ENCODE data around the gene USP6NL.
"Not testable (repeated sequence)": the region's sequence is repeated elsewhere in the genome, so short reads cannot be mapped to it uniquely, and the experiment has no call there.

Gene USP6NL

GRCh38 chr10:11611248-11612020 is at the start of gene USP6NL:
Gene USP6NL, minus strand, starts transcription at chr10:11611650. Its CDS starts 14,016 bp downstream, at chr10:11597634.
- peak; percentile 75 to 88 for DNase-seq

GRCh38 chr10:11658801-11659368 is 47.4 kb upstream of the USP6NL start:
- DNase-seq, result no peak

- no peak for DNase-seq
Observed at GRCh38 chr10:11655836-11656235, 44.4 kb upstream of the USP6NL start.

- no peak for DNase-seq
Observed at GRCh38 chr10:11654659-11655058, 43.2 kb upstream of the USP6NL start.

- no peak for DNase-seq
Observed at GRCh38 chr10:11653758-11654471, 42.5 kb upstream of the USP6NL start.

- DNase-seq, result peak in 1 of 2 experiments; percentile 8
Observed at GRCh38 chr10:11647676-11648075, 36.2 kb upstream of the USP6NL start.

- DNase-seq, result no peak
Observed at GRCh38 chr10:11646450-11646849, 35.0 kb upstream of the USP6NL start.

- DNase-seq, result no peak
Observed at GRCh38 chr10:11643039-11643438, 31.6 kb upstream of the USP6NL start.

GRCh38 chr10:11642566-11642965 is 31.1 kb upstream of the USP6NL start:
- no peak for DNase-seq

- no peak for DNase-seq
Observed at GRCh38 chr10:11639849-11640764, 28.7 kb upstream of the USP6NL start.

GRCh38 chr10:11639362-11639761 is 27.9 kb upstream of the USP6NL start:
- no peak for DNase-seq

- DNase-seq, result no peak
Observed at GRCh38 chr10:11638055-11638698, 26.7 kb upstream of the USP6NL start.

- no peak for DNase-seq
Observed at GRCh38 chr10:11636697-11637303, 25.4 kb upstream of the USP6NL start.

- DNase-seq, result no peak
Observed at GRCh38 chr10:11631890-11632587, 20.6 kb upstream of the USP6NL start.

- DNase-seq, result no peak
Observed at GRCh38 chr10:11631291-11631690, 19.8 kb upstream of the USP6NL start.

- no peak for DNase-seq
Observed at GRCh38 chr10:11629731-11630130, 18.3 kb upstream of the USP6NL start.

- not testable (repeated sequence) for DNase-seq
Observed at GRCh38 chr10:11627941-11628340, 16.5 kb upstream of the USP6NL start.

- no peak for DNase-seq
Observed at GRCh38 chr10:11626071-11626470, 14.6 kb upstream of the USP6NL start.

- no peak for DNase-seq
Observed at GRCh38 chr10:11625019-11625735, 13.7 kb upstream of the USP6NL start.

GRCh38 chr10:11617233-11617632 is 5.8 kb upstream of the USP6NL start:
- no peak for DNase-seq

GRCh38 chr10:11616021-11616420 is 4.6 kb upstream of the USP6NL start:
- DNase-seq, result no peak

Measured in NCI-H2081 (cell line).